ENCODE data around the gene DDX49. TPM values are rescaled to one million over a fixed set of nuclear protein-coding genes. Genes with fewer than 3 reads are reported as not detected.
"Not testable (repeated sequence)": the region's sequence is repeated elsewhere in the genome, so short reads cannot be mapped to it uniquely, and the experiment has no call there.

DDX49 gene
- total RNA-seq, 2 experiments from 2014 or later: 47.9 to 49.7 TPM

GRCh38 chr19:18900700-18901481, 18.6 kb upstream of the DDX49 start:
- CTCF ChIA-PET: no interaction called here
- Histone ChIP-seq H3K27me3 (ENCODE audit: control insufficient read depth in 1 of 2, insufficient read depth in 2 of 2, low read length in 2 of 2) (no peaks in the 10 kb centered on the region), H3K4me3 (ENCODE audit: low read length) (no peak overlapping the region), H3K36me3 (ENCODE audit: insufficient read depth, low read length) (peaks cover 54% of the 10 kb centered on the region), H3K9me3 (ENCODE audit: control insufficient read depth in 1 of 2, insufficient read depth in 1 of 2, low read length in 2 of 2) (peaks cover 0 to 6% of the 10 kb centered on the region in 2 experiments), H3K4me1 (ENCODE audit: insufficient read depth, low read length) (peaks cover 6% of the 10 kb centered on the region), H3K27ac (ENCODE audit: low read depth in 1 of 2, low read length in 2 of 2) (no peak overlapping the region)
- Mint-ChIP-seq H3K4me3 (no peak overlapping the region), H3K4me1 (ENCODE audit: low read depth) (peaks cover 13% of the 10 kb centered on the region), H3K9me3 (no peaks in the 10 kb centered on the region), H3K27ac (no peak overlapping the region), H3K36me3 (ENCODE audit: low read depth) (peaks cover 42% of the 10 kb centered on the region), H3K27me3 (peaks cover 17% of the 10 kb centered on the region)
- no peak for TF ChIP-seq CTCF (IDR thresholded peaks at IDR 0.05)
- ATAC-seq (ENCODE audit: poor library complexity): no peak
- POLR2A ChIA-PET: no interaction called here
- no peak for DNase-seq
- intact Hi-C loops (cut with DNase I, micrococcal nuclease): no loop called here

GRCh38 chr19:18901491-18901890, 18.0 kb upstream of the DDX49 start:
- Histone ChIP-seq H3K27ac (ENCODE audit: low read depth in 1 of 2, low read length in 2 of 2) (no peak overlapping the region), H3K27me3 (ENCODE audit: control insufficient read depth in 1 of 2, insufficient read depth in 2 of 2, low read length in 2 of 2) (no peaks in the 10 kb centered on the region), H3K9me3 (ENCODE audit: control insufficient read depth in 1 of 2, insufficient read depth in 1 of 2, low read length in 2 of 2) (peaks cover 0 to 6% of the 10 kb centered on the region in 2 experiments), H3K36me3 (ENCODE audit: insufficient read depth, low read length) (peaks cover 60% of the 10 kb centered on the region), H3K4me3 (ENCODE audit: low read length) (no peak overlapping the region), H3K4me1 (ENCODE audit: insufficient read depth, low read length) (peaks cover 4% of the 10 kb centered on the region)
- Mint-ChIP-seq H3K27me3 (peaks cover 14% of the 10 kb centered on the region), H3K36me3 (ENCODE audit: low read depth) (peaks cover 46% of the 10 kb centered on the region), H3K4me3 (no peak overlapping the region), H3K4me1 (ENCODE audit: low read depth) (peaks cover 11% of the 10 kb centered on the region), H3K27ac (no peak overlapping the region), H3K9me3 (no peaks in the 10 kb centered on the region)
- ChIA-PET CTCF (interaction anchor here (0.7 kb wide), 1 partner anchor 1816 kb away, joined by 3 read pairs; no protein-coding TSS in a partner anchor), POLR2A (no interaction called here)
- intact Hi-C loops (cut with DNase I, micrococcal nuclease): no loop called here
- DNase-seq (no peak), ATAC-seq (ENCODE audit: poor library complexity) (no peak)
- TF ChIP-seq CTCF (IDR thresholded peaks at IDR 0.05): no peak

- H3K27ac Mint-ChIP-seq: not testable (repeated sequence)
- peaks cover 67% of the 10 kb centered on the region for H3K36me3 ChIP-seq (ENCODE audit: insufficient read depth, low read length)
These were observed 17.0 kb upstream of the DDX49 start for GRCh38 chr19:18902519-18902918.

More at GRCh38 chr19:18902519-18902918, 17.0 kb upstream of the DDX49 start:
- DNase-seq; H3K27me3 Mint-ChIP-seq; POLR2A ChIA-PET; H3K4me3 Mint-ChIP-seq; intact Hi-C loops (cut with DNase I, micrococcal nuclease); CTCF ChIA-PET; ATAC-seq (ENCODE audit: poor library complexity); H3K27me3 ChIP-seq (ENCODE audit: control insufficient read depth in 1 of 2, insufficient read depth in 2 of 2, low read length in 2 of 2); H3K9me3 Mint-ChIP-seq; H3K4me1 Mint-ChIP-seq (ENCODE audit: low read depth); H3K4me3 ChIP-seq (ENCODE audit: low read length); H3K9me3 ChIP-seq (ENCODE audit: control insufficient read depth in 1 of 2, insufficient read depth in 1 of 2, low read length in 2 of 2); H3K4me1 ChIP-seq (ENCODE audit: insufficient read depth, low read length); H3K27ac ChIP-seq (ENCODE audit: low read depth in 1 of 2, low read length in 2 of 2): not testable (repeated sequence)
- H3K36me3 Mint-ChIP-seq (ENCODE audit: low read depth): peaks cover 46% of the 10 kb centered on the region

Measured in CD4-positive, alpha-beta T cell (primary cell).